B cell (primary cell): ENCODE measurements around the gene MBNL2. TPM values are rescaled to one million over a fixed set of nuclear protein-coding genes. Genes with fewer than 3 reads are reported as not detected.

Experiments
- ATAC-seq: fragments of 200-7000 bp; cut with Tn5 transposase; one replicate; pipeline ENCODE4 v1.10.0; 2021; ENCODE audit warnings: low read depth, mild to moderate bottlenecking, moderate number of reproducible peaks, moderate library complexity
- CTCF ChIA-PET: fragments of 350-600 bp; sonication (Branson Sonifier 250); formaldehyde crosslinking; loops from one replicate; lab custom pipeline; 2021; ENCODE audit warnings: antibody characterized with exemption, inconsistent platforms; lab: Charles Lee
- POLR2A ChIA-PET: fragments of 350-600 bp; sonication (Branson Sonifier 250); formaldehyde crosslinking; loops from one replicate; lab custom pipeline; 2021; ENCODE audit warnings: antibody characterized with exemption; lab: Charles Lee
- DNase-seq: peaks from one replicate; pipeline ENCODE4 v3.0.0; 2013
- H2AFZ ChIP-seq: 2 replicates; pipeline ENCODE4 v1.6.1; 2012; ENCODE audit warnings: mild to moderate bottlenecking, low read depth, low read length; ENCODE audit not compliant: insufficient read depth, poor library complexity, severe bottlenecking
- H3K27ac ChIP-seq, 2 donors: 1 replicate in 1 of 2; 2 replicates in 1 of 2; pipeline ENCODE4 v1.5.1; 2012 to 2013; ENCODE audit warnings: low read length in 2 of 2, mild to moderate bottlenecking in 2 of 2, moderate library complexity in 1 of 2
- H3K27me3 ChIP-seq, 4 experiments: fragments of 200-600 bp in 1 of 4; sonication (generic) in 1 of 4; replicated peaks in 1 of 4; 1 replicate in 2 of 4; 2 replicates in 2 of 4; pipeline versions ENCODE4 v1.6.1 to v1.7.0; 2013 to 2016; ENCODE audit warnings: low read length in 3 of 4, mild to moderate bottlenecking in 2 of 4, mixed read lengths in 1 of 4, moderate library complexity in 1 of 4; ENCODE audit not compliant: insufficient read depth in 4 of 4, control insufficient read depth in 3 of 4; ENCODE audit errors: control extremely low read depth in 1 of 4
- H3K36me3 ChIP-seq, 2 experiments: replicated peaks in 1 of 2; 1 replicate in 1 of 2; 2 replicates in 1 of 2; pipeline versions ENCODE4 v1.6.1 to v1.7.1; 2013; ENCODE audit warnings: low read length in 1 of 2; ENCODE audit not compliant: insufficient read depth in 2 of 2, control insufficient read depth in 1 of 2; ENCODE audit errors: control extremely low read depth in 1 of 2, extremely low read depth in 1 of 2
- H3K4me1 ChIP-seq, 2 donors: fragments of 200-600 bp in 1 of 2; sonication (generic) in 1 of 2; 1 replicate in 1 of 2; 2 replicates in 1 of 2; pipeline versions ENCODE4 v1.5.1 to v1.6.1; 2013 to 2017; ENCODE audit warnings: low read length in 2 of 2; ENCODE audit not compliant: control insufficient read depth in 2 of 2, insufficient read depth in 2 of 2
- H3K4me2 ChIP-seq: replicated peaks from 2 replicates; pipeline ENCODE3; 2012; ENCODE audit warnings: mild to moderate bottlenecking, low read depth, low read length; ENCODE audit not compliant: poor library complexity, severe bottlenecking
- H3K4me3 ChIP-seq, 5 experiments: fragments of 200-600 bp in 1 of 5; sonication (generic) in 1 of 5; 1 replicate in 3 of 5; 2 replicates in 2 of 5; pipeline versions ENCODE4 v1.5.1 to v1.7.0; 2011 to 2016; ENCODE audit warnings: low read length in 4 of 5, mild to moderate bottlenecking in 4 of 5, low read depth in 2 of 5, control low read depth in 1 of 5, moderate library complexity in 1 of 5; ENCODE audit not compliant: insufficient read depth in 1 of 5; ENCODE audit errors: control extremely low read depth in 1 of 5, extremely low read depth in 1 of 5
- H3K79me2 ChIP-seq: fragments of 200-600 bp; sonication (generic); one replicate; pipeline ENCODE4 v1.6.0; 2016; ENCODE audit warnings: low read length; ENCODE audit not compliant: control insufficient read depth, insufficient read depth
- H3K9ac ChIP-seq: fragments of 200-600 bp; sonication (generic); 2 replicates; pipeline ENCODE4 v1.6.1; 2017; ENCODE audit warnings: mild to moderate bottlenecking, low read length, moderate library complexity
- H3K9me3 ChIP-seq, 3 donors: one replicate each; pipeline versions ENCODE4 v1.6.1 to v1.7.1; 2013; ENCODE audit warnings: low read length in 2 of 3; ENCODE audit not compliant: control insufficient read depth in 2 of 3, insufficient read depth in 1 of 3; ENCODE audit errors: control extremely low read depth in 1 of 3
- H4K20me1 ChIP-seq: 2 replicates; pipeline ENCODE4 v1.6.0; 2012; ENCODE audit warnings: mild to moderate bottlenecking, low read length; ENCODE audit not compliant: insufficient read depth, control insufficient read depth, poor library complexity, severe bottlenecking
- H3K27ac Mint-ChIP-seq: one replicate; pipeline ENCODE4 v1.8.0; 2021; ENCODE audit warnings: mixed read lengths
- H3K27me3 Mint-ChIP-seq: one replicate; pipeline ENCODE4 v1.8.0; 2021; ENCODE audit warnings: mixed read lengths
- H3K4me1 Mint-ChIP-seq: one replicate; pipeline ENCODE4 v1.8.0; 2021; ENCODE audit warnings: mixed read lengths
- H3K4me3 Mint-ChIP-seq: one replicate; pipeline ENCODE4 v1.8.0; 2021; ENCODE audit warnings: mixed read lengths
- H3K9me3 Mint-ChIP-seq: one replicate; pipeline ENCODE4 v1.8.0; 2022; ENCODE audit warnings: mixed read lengths; ENCODE audit not compliant: insufficient read depth
- EZH2 ChIP-seq: IDR thresholded peaks from 2 replicates; pipeline ENCODE4 v1.6.1; 2012; ENCODE audit warnings: borderline replicate concordance, low read depth, mild to moderate bottlenecking, moderate library complexity, low read length; ENCODE audit not compliant: insufficient read depth, poor library complexity, severe bottlenecking
- WGBS: methylation state at CpG from one replicate; pipeline ENCODE4 v1.1.5; 2013; ENCODE audit warnings: missing lambda C conversion rate; ENCODE audit not compliant: insufficient coverage; 5-methylcytosine and 5-hydroxymethylcytosine counted together
- intact Hi-C: fragments of 100-400 bp; cut with micrococcal nuclease; formaldehyde crosslinking; loops from one replicate; pipeline ENCODE4 v1.10.0; 2022
- polyA plus RNA-seq: library from polyadenylated mRNA; depleted of rRNA; stranded (reverse); fragments of >200 nt; gene quantifications from 2 replicates; pipeline ENCODE4 v1.2.3, GENCODE V29; 2012
- total RNA-seq, 2 donors: library from RNA; stranded (reverse); fragments of 120-200 nt in 1 of 2; gene quantifications; 1 replicate in 1 of 2; 2 replicates in 1 of 2; pipeline versions ENCODE4 v1.2.3 to v1.2.4, GENCODE V29; 2013 to 2022
- TF ChIP-seq, protein P1 (sequence below): fragments of 200-600 bp; IDR thresholded peaks from one replicate; pipeline ENCODE4 v1.8.0; 2022; ENCODE audit warnings: antibody characterized with exemption, mild to moderate bottlenecking

The MBNL2 gene
- total and polyA plus RNA-seq, 2 donors (not counting 1 experiment from before 2014, with no cell fraction given): 6.9 to 50.1 TPM

- Histone ChIP-seq H3K9me3 (no peaks in the 10 kb centered on the region), H3K79me2 (peaks cover 66% of the 10 kb centered on the region), H2AFZ (no peak overlapping the region), H3K9ac (no peak overlapping the region), H3K4me3 (no peak overlapping the region), H3K4me2 (no peak overlapping the region), H3K4me1 (no peaks in the 10 kb centered on the region), H3K27me3 (no peaks in the 10 kb centered on the region), H3K36me3 (peaks cover 5 to 20% of the 10 kb centered on the region in 2 experiments), H4K20me1 (peaks cover 71% of the 10 kb centered on the region), H3K27ac (no peak overlapping the region)
- ATAC-seq (no peak), DNase-seq (no peak)
- WGBS: 83% methylated on average over 5 of the region's 11 CpGs
- POLR2A ChIA-PET: no interaction called here
- TF ChIP-seq EZH2: no peak
- TF ChIP-seq, protein P1, sequence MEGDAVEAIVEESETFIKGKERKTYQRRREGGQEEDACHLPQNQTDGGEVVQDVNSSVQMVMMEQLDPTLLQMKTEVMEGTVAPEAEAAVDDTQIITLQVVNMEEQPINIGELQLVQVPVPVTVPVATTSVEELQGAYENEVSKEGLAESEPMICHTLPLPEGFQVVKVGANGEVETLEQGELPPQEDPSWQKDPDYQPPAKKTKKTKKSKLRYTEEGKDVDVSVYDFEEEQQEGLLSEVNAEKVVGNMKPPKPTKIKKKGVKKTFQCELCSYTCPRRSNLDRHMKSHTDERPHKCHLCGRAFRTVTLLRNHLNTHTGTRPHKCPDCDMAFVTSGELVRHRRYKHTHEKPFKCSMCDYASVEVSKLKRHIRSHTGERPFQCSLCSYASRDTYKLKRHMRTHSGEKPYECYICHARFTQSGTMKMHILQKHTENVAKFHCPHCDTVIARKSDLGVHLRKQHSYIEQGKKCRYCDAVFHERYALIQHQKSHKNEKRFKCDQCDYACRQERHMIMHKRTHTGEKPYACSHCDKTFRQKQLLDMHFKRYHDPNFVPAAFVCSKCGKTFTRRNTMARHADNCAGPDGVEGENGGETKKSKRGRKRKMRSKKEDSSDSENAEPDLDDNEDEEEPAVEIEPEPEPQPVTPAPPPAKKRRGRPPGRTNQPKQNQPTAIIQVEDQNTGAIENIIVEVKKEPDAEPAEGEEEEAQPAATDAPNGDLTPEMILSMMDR: no peak
- Mint-ChIP-seq H3K4me3 (no peak overlapping the region), H3K27me3 (no peaks in the 10 kb centered on the region), H3K4me1 (peaks cover 29% of the 10 kb centered on the region), H3K27ac (no peak overlapping the region), H3K9me3 (no peaks in the 10 kb centered on the region)
- intact Hi-C loops: no loop called here
- CTCF ChIA-PET: no interaction called here
Observed at GRCh38 chr13:97267418-97268059, 45.4 kb downstream of the MBNL2 start.

DNA sequence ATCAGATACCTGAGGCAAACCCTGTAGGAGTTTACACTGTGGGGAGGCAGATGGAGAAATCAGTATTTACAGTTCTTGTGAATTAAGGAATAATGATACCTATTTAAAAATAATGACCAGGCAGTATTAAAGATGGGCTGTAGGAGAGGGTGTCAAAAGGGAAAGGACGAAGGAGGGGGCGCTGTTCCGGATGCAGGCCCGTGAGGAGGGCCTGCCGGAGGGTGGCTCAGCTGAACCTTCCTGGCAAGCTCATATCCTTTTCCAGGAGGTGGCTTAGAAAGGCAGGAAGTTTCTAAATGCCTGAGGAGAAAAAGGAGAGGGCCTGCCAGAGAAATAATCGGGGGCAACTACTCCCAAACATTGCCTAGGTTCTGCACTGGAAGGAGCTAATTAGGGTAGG is 46.6 kb downstream of the MBNL2 start:
- no peak overlapping the region for H3K27ac Mint-ChIP-seq
- DNase-seq (no peak), ATAC-seq (no peak)
- POLR2A ChIA-PET: no interaction called here
- Histone ChIP-seq H3K4me2 (no peak overlapping the region), H3K9ac (no peak overlapping the region), H3K4me3 (no peak overlapping the region), H3K79me2 (peaks cover 69% of the 10 kb centered on the region), H3K36me3 (peaks cover 5 to 20% of the 10 kb centered on the region in 2 experiments), H2AFZ (no peak overlapping the region), H3K27ac (no peak overlapping the region), H3K9me3 (no peaks in the 10 kb centered on the region), H4K20me1 (peaks cover 61% of the 10 kb centered on the region), H3K27me3 (no peaks in the 10 kb centered on the region), H3K4me1 (peaks cover 0 to under 1% of the 10 kb centered on the region in 2 donors)
- TF ChIP-seq, protein P1: no peak
- no peak for TF ChIP-seq EZH2
- CTCF ChIA-PET: no interaction called here
- 100% methylated on average over 2 of the region's 6 CpGs for WGBS
- H3K27me3 Mint-ChIP-seq: no peaks in the 10 kb centered on the region
- intact Hi-C loops: no loop called here
- H3K4me1 Mint-ChIP-seq: peaks cover 34% of the 10 kb centered on the region
- no peak overlapping the region for H3K4me3 Mint-ChIP-seq
- no peaks in the 10 kb centered on the region for H3K9me3 Mint-ChIP-seq
